Thoracic aorta (tissue), 2 donors: ENCODE measurements around the gene PCDH18. TPM values are rescaled to one million over a fixed set of nuclear protein-coding genes. Genes with fewer than 3 reads are reported as not detected.

Experiments
- ATAC-seq: fragments of 150-250 bp; one replicate; pipeline ENCODE4 v1.8.0; 2017; ENCODE audit warnings: low read depth; ENCODE audit not compliant: insufficient number of reproducible peaks, low FRiP score
- DNase-seq: peaks from one replicate; pipeline ENCODE4 v3.0.0-alpha.2; 2020; ENCODE audit warnings: low spot score
- H3K27ac ChIP-seq, 2 donors: fragments of 200-600 bp; sonication (generic); 1 replicate in 1 of 2; 2 replicates in 1 of 2; pipeline ENCODE4 v1.5.1; 2016; ENCODE audit warnings: mild to moderate bottlenecking in 2 of 2, moderate library complexity in 2 of 2
- H3K27me3 ChIP-seq: fragments of 200-600 bp; sonication (generic); replicated peaks from 2 replicates; pipeline ENCODE4 v1.6.0; 2016; ENCODE audit warnings: mild to moderate bottlenecking; ENCODE audit not compliant: insufficient read depth
- H3K36me3 ChIP-seq: fragments of 200-600 bp; sonication (generic); one replicate; pipeline ENCODE4 v1.5.1; 2016
- H3K4me1 ChIP-seq, 2 donors: fragments of 200-600 bp; sonication (generic); 1 replicate in 1 of 2; 2 replicates in 1 of 2; pipeline versions ENCODE4 v1.5.1 to v1.6.0; 2016; ENCODE audit warnings: low read depth in 2 of 2, mild to moderate bottlenecking in 1 of 2; ENCODE audit not compliant: control insufficient read depth in 1 of 2
- H3K4me3 ChIP-seq: fragments of 200-600 bp; sonication (generic); 2 replicates; pipeline ENCODE4 v1.5.1; 2016; ENCODE audit warnings: mild to moderate bottlenecking
- H3K9me3 ChIP-seq: fragments of 200-600 bp; sonication (generic); 2 replicates; pipeline ENCODE4 v1.5.1; 2016
- CTCF ChIP-seq: fragments of 200-600 bp; sonication (generic); IDR thresholded peaks from one replicate; pipeline ENCODE4 v1.5.1; 2019; ENCODE audit warnings: antibody characterized with exemption
- total RNA-seq, 2 donors: library from RNA; depleted of rRNA; stranded (reverse); fragments of >200 nt; gene quantifications; one replicate each; pipeline versions ENCODE4 v1.1.0 to v1.2.3, GENCODE V29; 2016

The PCDH18 gene
- total RNA-seq, result 10 to 100 TPM; 22.6 to 31.0 TPM

- Histone ChIP-seq H3K4me3 (peak within 1 kb of the TSS; percentile 81), H3K27ac (peak within 1 kb of the TSS; percentile 86 to 88), H3K36me3 (no peaks in the 10 kb centered on the region), H3K9me3 (no peaks in the 10 kb centered on the region), H3K4me1 (peaks cover 0 to 29% of the 10 kb centered on the region in 2 donors), H3K27me3 (no peaks in the 10 kb centered on the region)
- no peak for TF ChIP-seq CTCF
- ATAC-seq, result peak; percentile 96
- peak; percentile 85 for DNase-seq
Measured at GRCh38 chr4:137531986-137532868, at the start of gene PCDH18. Gene PCDH18 (minus strand): TSS chr4:137532494. CDS start chr4:137532088, 406 bp downstream.

GRCh38 chr4:137576446-137576845 lies 44.2 kb upstream of the PCDH18 start:
- Histone ChIP-seq H3K9me3 (no peaks in the 10 kb centered on the region), H3K27me3 (no peaks in the 10 kb centered on the region), H3K36me3 (no peaks in the 10 kb centered on the region), H3K4me1 (no peaks in the 10 kb centered on the region), H3K27ac (no peak overlapping the region), H3K4me3 (no peak overlapping the region)
- DNase-seq (no peak), ATAC-seq (no peak)
- no peak for TF ChIP-seq CTCF

- DNase-seq (no peak), ATAC-seq (no peak)
- TF ChIP-seq CTCF, result no peak
- no peaks in the 10 kb centered on the region for H3K4me1 ChIP-seq
- H3K4me3 ChIP-seq, result no peak overlapping the region
- no peaks in the 10 kb centered on the region for H3K9me3 ChIP-seq
- H3K27ac ChIP-seq, result no peak overlapping the region
- H3K27me3 ChIP-seq, result no peaks in the 10 kb centered on the region
- H3K36me3 ChIP-seq, result no peaks in the 10 kb centered on the region
Measured at GRCh38 chr4:137572647-137573046, 40.4 kb upstream of the PCDH18 start.

- Histone ChIP-seq H3K27me3 (no peaks in the 10 kb centered on the region), H3K27ac (no peak overlapping the region), H3K4me1 (no peaks in the 10 kb centered on the region), H3K9me3 (no peaks in the 10 kb centered on the region), H3K36me3 (no peaks in the 10 kb centered on the region), H3K4me3 (no peak overlapping the region)
- no peak for ATAC-seq
- no peak for TF ChIP-seq CTCF
- no peak for DNase-seq
Measured at GRCh38 chr4:137572163-137572562, 39.9 kb upstream of the PCDH18 start.

GRCh38 chr4:137559801-137560200 lies 27.5 kb upstream of the PCDH18 start:
- Histone ChIP-seq H3K9me3 (no peaks in the 10 kb centered on the region), H3K4me1 (no peaks in the 10 kb centered on the region), H3K36me3 (no peaks in the 10 kb centered on the region), H3K27ac (no peak overlapping the region), H3K27me3 (no peaks in the 10 kb centered on the region), H3K4me3 (no peak overlapping the region)
- ATAC-seq (no peak), DNase-seq (no peak)
- TF ChIP-seq CTCF, result no peak
